PC-3 (cell line): ENCODE data around the gene OGT. TPM values are rescaled to one million over a fixed set of nuclear protein-coding genes. Genes with fewer than 3 reads are reported as not detected.

Source experiments
- ATAC-seq: fragments of 200-7000 bp; cut with Tn5 transposase; 2 replicates; pipeline ENCODE4 v1.9.1; 2020; ENCODE audit warnings: mild to moderate bottlenecking, moderate library complexity
- BruUV-seq: library from RNA; stranded (reverse); fragments of 400-500 nt; replicated peaks from 2 replicates; lab custom pipeline; 2021; lab: Mats Ljungman, UMichigan
- CTCF ChIA-PET: fragments of 300-600 bp; sonication (Branson Sonifier 250); formaldehyde crosslinking; loops from one replicate; lab custom pipeline; 2022; ENCODE audit warnings: antibody characterized with exemption; lab: Charles Lee
- POLR2A ChIA-PET: fragments of 300-600 bp; sonication (Branson Sonifier 250); formaldehyde crosslinking; loops from one replicate; lab custom pipeline; 2022; ENCODE audit warnings: antibody characterized with exemption; ENCODE audit not compliant: unreplicated experiment; lab: Charles Lee
- DNase-seq: peaks from one replicate; pipeline ENCODE4 v3.0.0-alpha.2; 2015
- H2AFZ ChIP-seq: fragments of 300-600 bp; sonication (generic); 2 replicates; pipeline ENCODE4 v1.6.0; 2016; ENCODE audit warnings: antibody characterized with exemption, low read length
- H3F3A ChIP-seq: fragments of 300-600 bp; sonication (generic); one replicate; pipeline ENCODE4 v1.6.0; 2017; ENCODE audit warnings: antibody characterized with exemption, low read length, control low read depth, mild to moderate bottlenecking; ENCODE audit not compliant: unreplicated experiment
- H3K27ac ChIP-seq: fragments of 300-600 bp; sonication (generic); 2 replicates; pipeline ENCODE4 v1.5.1; 2016; ENCODE audit warnings: mild to moderate bottlenecking, low read length
- H3K27me3 ChIP-seq: fragments of 300-600 bp; sonication (generic); 2 replicates; pipeline ENCODE4 v1.6.1; 2016; ENCODE audit warnings: low read length, mixed read lengths
- H3K36me3 ChIP-seq: fragments of 300-600 bp; sonication (generic); 2 replicates; pipeline ENCODE4 v1.6.1; 2016; ENCODE audit warnings: low read depth, mixed run types, low read length, mixed read lengths
- H3K4me1 ChIP-seq: fragments of 300-600 bp; sonication (generic); 2 replicates; pipeline ENCODE4 v1.5.1; 2016; ENCODE audit warnings: low read length; ENCODE audit not compliant: insufficient read depth
- H3K4me2 ChIP-seq: fragments of 300-600 bp; sonication (generic); 2 replicates; pipeline ENCODE4 v1.6.0; 2016; ENCODE audit warnings: low read length
- H3K4me3 ChIP-seq: fragments of 300-600 bp; sonication (generic); 2 replicates; pipeline ENCODE4 v1.5.1; 2016; ENCODE audit warnings: mild to moderate bottlenecking, low read length, mixed read lengths
- H3K79me2 ChIP-seq: fragments of 300-600 bp; sonication (generic); 2 replicates; pipeline ENCODE4 v1.6.1; 2017; ENCODE audit warnings: low read length, mixed read lengths
- H3K9ac ChIP-seq: fragments of 300-600 bp; sonication (generic); 2 replicates; pipeline ENCODE4 v1.6.0; 2016; ENCODE audit warnings: mild to moderate bottlenecking, low read length
- H3K9me2 ChIP-seq: fragments of 300-600 bp; sonication (generic); replicated peaks from 2 replicates; pipeline ENCODE4 v1.6.1; 2016; ENCODE audit warnings: mixed run types, low read length, mixed read lengths
- H3K9me3 ChIP-seq: fragments of 300-600 bp; sonication (generic); 2 replicates; pipeline ENCODE4 v1.6.1; 2016; ENCODE audit warnings: low read length, mixed read lengths
- H4K20me1 ChIP-seq: fragments of 300-600 bp; sonication (generic); 2 replicates; pipeline ENCODE4 v1.6.1; 2016; ENCODE audit warnings: low read length, mixed read lengths
- EZH2 ChIP-seq: fragments of 300-600 bp; sonication (generic); IDR thresholded peaks from one replicate; pipeline ENCODE4 v1.6.1; 2017; ENCODE audit warnings: antibody characterized with exemption, mild to moderate bottlenecking, low read length; ENCODE audit not compliant: unreplicated experiment
- EZH2phosphoT487 ChIP-seq: fragments of 300-600 bp; sonication (generic); IDR thresholded peaks from 2 replicates; pipeline ENCODE4 v1.6.1; 2018; ENCODE audit warnings: mild to moderate bottlenecking, antibody characterized with exemption, low read length, borderline replicate concordance
- intact Hi-C: fragments of 100-400 bp; cut with micrococcal nuclease; formaldehyde crosslinking; loops from 2 replicates; pipeline ENCODE4 v1.9.0; 2023
- total RNA-seq: library from RNA; depleted of rRNA; stranded (reverse); fragments of >200 nt; gene quantifications from 2 replicates; pipeline ENCODE4 v1.2.3, GENCODE V29; 2014
- TF ChIP-seq, protein P1 (sequence below): fragments of 300-600 bp; sonication (generic); conservative IDR thresholded peaks from 2 replicates; pipeline ENCODE4 v1.5.1; 2017; ENCODE audit warnings: antibody characterized with exemption, low read depth, mild to moderate bottlenecking, low read length

OGT gene
- total RNA-seq, 1 experiment from 2014 or later: 99.8 TPM

DNA sequence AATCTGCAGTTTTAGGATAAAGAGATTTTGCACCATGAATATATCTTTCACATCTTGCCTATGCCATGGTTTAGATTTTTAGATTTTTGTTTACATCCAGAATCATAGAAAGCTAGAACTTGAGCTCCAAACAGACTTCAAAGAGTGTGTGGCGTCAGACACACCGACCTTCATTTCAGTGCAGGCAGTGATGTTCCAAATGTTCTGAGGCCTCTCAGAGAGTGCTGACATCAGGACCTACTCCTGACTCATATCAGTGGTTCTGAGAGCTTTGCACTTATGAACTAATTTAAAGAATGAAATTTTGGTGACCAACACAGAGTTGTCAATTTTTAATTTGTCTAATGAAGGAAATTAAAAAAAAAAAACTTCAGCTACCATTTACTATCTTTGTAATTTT lies 67.1 kb downstream of the OGT start:
- no TSS peak for BruUV-seq
- Histone ChIP-seq H3K27me3 (no peaks in the 10 kb centered on the region), H3K27ac (no peak overlapping the region), H3F3A (no peaks in the 10 kb centered on the region), H3K4me2 (no peak overlapping the region), H4K20me1 (no peaks in the 10 kb centered on the region), H3K4me3 (no peak overlapping the region), H3K9me2 (no peaks in the 10 kb centered on the region), H3K9ac (no peak overlapping the region), H2AFZ (no peak overlapping the region), H3K4me1 (no peaks in the 10 kb centered on the region), H3K79me2 (no peaks in the 10 kb centered on the region), H3K36me3 (peaks cover 11% of the 10 kb centered on the region), H3K9me3 (no peaks in the 10 kb centered on the region)
- intact Hi-C loops: no loop called here
- ChIA-PET POLR2A (no interaction called here), CTCF (no interaction called here)
- TF ChIP-seq, protein P1, sequence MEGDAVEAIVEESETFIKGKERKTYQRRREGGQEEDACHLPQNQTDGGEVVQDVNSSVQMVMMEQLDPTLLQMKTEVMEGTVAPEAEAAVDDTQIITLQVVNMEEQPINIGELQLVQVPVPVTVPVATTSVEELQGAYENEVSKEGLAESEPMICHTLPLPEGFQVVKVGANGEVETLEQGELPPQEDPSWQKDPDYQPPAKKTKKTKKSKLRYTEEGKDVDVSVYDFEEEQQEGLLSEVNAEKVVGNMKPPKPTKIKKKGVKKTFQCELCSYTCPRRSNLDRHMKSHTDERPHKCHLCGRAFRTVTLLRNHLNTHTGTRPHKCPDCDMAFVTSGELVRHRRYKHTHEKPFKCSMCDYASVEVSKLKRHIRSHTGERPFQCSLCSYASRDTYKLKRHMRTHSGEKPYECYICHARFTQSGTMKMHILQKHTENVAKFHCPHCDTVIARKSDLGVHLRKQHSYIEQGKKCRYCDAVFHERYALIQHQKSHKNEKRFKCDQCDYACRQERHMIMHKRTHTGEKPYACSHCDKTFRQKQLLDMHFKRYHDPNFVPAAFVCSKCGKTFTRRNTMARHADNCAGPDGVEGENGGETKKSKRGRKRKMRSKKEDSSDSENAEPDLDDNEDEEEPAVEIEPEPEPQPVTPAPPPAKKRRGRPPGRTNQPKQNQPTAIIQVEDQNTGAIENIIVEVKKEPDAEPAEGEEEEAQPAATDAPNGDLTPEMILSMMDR: no peak
- TF ChIP-seq EZH2 (no peak), EZH2phosphoT487 (no peak)
- DNase-seq: no peak
- ATAC-seq: no peak

DNA sequence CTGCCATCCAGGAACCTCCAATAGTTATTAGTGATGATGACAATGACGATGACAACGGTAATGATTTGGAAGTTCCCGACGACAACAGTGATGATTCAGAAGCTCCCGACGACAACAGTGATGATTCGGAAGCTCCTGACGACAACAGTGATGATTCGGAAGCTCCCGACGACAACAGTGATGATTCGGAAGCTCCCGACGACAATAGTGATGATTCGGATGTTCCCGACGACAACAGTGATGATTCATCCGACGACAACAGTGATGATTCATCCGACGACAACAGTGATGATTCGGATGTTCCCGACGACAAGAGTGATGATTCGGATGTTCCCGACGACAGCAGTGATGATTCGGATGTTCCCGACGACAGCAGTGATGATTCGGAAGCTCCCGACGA lies 70.7 kb downstream of the OGT start:
- Histone ChIP-seq H3K9me2 (no peaks in the 10 kb centered on the region), H4K20me1 (no peaks in the 10 kb centered on the region), H3K9me3 (no peaks in the 10 kb centered on the region), H3K79me2 (no peaks in the 10 kb centered on the region), H3K36me3 (peaks cover 14% of the 10 kb centered on the region), H3K4me3 (no peak overlapping the region), H3K9ac (peak overlapping the region; percentile 71), H3K27ac (peak overlapping the region; percentile 77), H3F3A (no peaks in the 10 kb centered on the region), H3K4me1 (no peaks in the 10 kb centered on the region), H3K27me3 (no peaks in the 10 kb centered on the region), H3K4me2 (no peak overlapping the region), H2AFZ (no peak overlapping the region)
- no peak for TF ChIP-seq EZH2phosphoT487
- TF ChIP-seq EZH2: no peak
- TF ChIP-seq, protein P1: no peak
- ATAC-seq (no peak), DNase-seq (peak; percentile 28)
- no TSS peak for BruUV-seq
- intact Hi-C loops: no loop called here
- ChIA-PET POLR2A (no interaction called here), CTCF (no interaction called here)

DNA sequence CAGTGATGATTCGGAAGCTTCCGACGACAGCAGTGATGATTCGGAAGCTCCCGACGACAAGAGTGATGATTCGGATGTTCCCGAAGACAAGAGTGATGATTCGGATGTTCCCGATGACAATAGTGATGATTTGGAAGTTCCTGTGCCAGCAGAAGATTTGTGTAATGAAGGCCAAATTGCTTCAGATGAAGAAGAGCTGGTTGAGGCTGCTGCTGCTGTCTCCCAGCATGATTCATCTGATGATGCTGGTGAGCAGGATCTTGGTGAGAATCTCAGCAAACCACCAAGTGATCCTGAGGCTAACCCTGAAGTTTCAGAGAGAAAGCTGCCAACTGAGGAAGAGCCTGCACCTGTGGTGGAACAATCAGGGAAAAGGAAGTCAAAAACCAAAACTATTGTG lies 71.2 kb downstream of the OGT start:
- H2AFZ ChIP-seq: no peak overlapping the region
- H3K4me2 ChIP-seq: no peak overlapping the region
- ChIA-PET CTCF (no interaction called here), POLR2A (no interaction called here)
- H3K36me3 ChIP-seq: peaks cover 17% of the 10 kb centered on the region
- no peaks in the 10 kb centered on the region for H3K4me1 ChIP-seq
- peak overlapping the region; percentile 70 for H3K9ac ChIP-seq
- TF ChIP-seq, protein P1: no peak
- no peak for TF ChIP-seq EZH2phosphoT487
- TF ChIP-seq EZH2: no peak
- no peaks in the 10 kb centered on the region for H3K9me3 ChIP-seq
- DNase-seq (peak; percentile 7), ATAC-seq (no peak)
- H3K9me2 ChIP-seq: no peaks in the 10 kb centered on the region
- no peaks in the 10 kb centered on the region for H3F3A ChIP-seq
- no TSS peak for BruUV-seq
- no peak overlapping the region for H3K4me3 ChIP-seq
- no peaks in the 10 kb centered on the region for H4K20me1 ChIP-seq
- intact Hi-C loops: no loop called here
- H3K79me2 ChIP-seq: no peaks in the 10 kb centered on the region
- H3K27ac ChIP-seq: peak overlapping the region; percentile 77
- H3K27me3 ChIP-seq: no peaks in the 10 kb centered on the region
